Measurements from ENCODE around the gene PEX14.

Gene PEX14

DNA sequence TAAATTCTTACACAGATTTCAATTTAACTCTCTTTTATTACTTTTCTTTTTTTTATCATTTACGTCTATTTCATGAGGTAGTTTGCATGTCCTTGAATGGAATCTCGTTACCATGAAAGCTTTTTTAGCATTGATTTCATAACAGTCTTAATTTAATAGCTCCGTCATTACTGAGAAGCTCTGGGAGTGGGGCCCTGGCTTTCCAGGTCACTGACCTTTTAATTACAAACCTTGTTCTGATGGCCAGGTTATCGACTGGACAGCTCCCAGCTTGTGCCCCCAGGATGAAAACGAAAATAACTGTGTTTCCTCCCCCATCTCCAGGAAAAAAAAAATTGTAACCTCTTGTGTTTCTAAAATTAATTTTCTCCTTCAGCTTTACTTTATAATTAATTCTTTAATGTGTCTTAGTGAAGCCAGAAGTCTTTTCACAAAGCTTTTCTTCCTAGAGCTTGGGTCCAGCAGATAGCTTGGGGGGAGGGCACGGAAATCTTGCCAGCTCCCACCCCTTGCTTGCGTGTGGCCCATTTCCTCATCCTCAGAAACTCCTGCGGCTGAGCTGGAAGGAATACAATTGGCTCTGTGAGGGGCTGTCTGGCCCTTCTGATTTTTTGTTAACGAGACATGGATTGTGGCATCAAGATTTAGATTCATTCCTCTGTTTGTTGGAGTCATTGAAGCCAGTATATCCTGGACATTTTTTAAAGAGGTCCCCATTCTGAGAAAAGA, 65.7 kb downstream of the PEX14 start:
- DNase-seq (ENCODE audit: low read depth in 4 of 4, low spot score in 1 of 4): no peak

- no peak for DNase-seq (ENCODE audit: low read depth in 4 of 4, low spot score in 1 of 4)
Measured at GRCh38 chr1:10541286-10541685, 66.5 kb downstream of the PEX14 start.

- no peak for DNase-seq (ENCODE audit: low read depth in 4 of 4, low spot score in 1 of 4)
Measured at GRCh38 chr1:10544239-10544638, 69.5 kb downstream of the PEX14 start.

DNA sequence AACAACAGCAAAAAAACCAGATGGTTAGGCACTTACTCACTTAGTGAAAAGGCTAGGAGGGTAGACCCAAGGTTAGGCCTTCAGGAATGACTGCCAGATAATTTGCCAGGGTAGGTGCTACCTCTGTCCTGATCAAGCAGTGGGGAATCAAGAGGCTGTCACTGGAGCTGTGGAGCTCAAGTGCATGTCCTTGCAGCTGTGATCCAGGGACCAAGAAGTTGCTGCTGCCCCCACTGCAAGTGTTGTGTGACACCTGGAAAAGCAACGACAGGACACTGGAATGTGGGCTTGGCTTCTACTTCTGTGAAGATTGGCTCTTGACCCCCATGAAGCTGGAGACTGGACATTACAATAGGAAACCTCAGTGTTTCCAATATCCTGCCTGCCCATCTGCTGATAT, 72.1 kb downstream of the PEX14 start:
- DNase-seq (ENCODE audit: low read depth in 4 of 4, low spot score in 1 of 4): no peak

GRCh38 chr1:10549904-10550664, 75.3 kb downstream of the PEX14 start:
- no peak for DNase-seq (ENCODE audit: low read depth in 4 of 4, low spot score in 1 of 4)

DNA sequence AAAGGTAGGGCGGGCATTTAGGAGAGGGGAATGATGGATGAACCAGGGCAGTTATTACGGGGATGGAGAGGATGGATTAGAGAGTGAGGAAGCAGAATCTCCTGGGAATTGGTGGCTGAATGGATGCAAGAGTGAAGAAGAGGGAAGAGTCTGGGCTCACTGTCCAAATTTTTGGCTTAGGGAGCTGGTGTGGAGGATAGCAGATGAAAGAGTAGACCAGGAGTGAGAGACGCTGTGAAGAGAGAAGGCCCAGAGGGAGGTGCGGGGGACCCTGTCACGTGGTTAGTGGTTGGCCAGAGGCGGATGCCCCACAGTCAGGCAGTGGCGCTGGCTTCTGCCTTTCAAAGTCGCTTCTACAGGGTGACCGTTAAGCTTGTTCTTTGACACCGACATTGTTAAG, 78.4 kb downstream of the PEX14 start:
- DNase-seq (ENCODE audit: low read depth in 4 of 4, low spot score in 1 of 4): no peak

DNA sequence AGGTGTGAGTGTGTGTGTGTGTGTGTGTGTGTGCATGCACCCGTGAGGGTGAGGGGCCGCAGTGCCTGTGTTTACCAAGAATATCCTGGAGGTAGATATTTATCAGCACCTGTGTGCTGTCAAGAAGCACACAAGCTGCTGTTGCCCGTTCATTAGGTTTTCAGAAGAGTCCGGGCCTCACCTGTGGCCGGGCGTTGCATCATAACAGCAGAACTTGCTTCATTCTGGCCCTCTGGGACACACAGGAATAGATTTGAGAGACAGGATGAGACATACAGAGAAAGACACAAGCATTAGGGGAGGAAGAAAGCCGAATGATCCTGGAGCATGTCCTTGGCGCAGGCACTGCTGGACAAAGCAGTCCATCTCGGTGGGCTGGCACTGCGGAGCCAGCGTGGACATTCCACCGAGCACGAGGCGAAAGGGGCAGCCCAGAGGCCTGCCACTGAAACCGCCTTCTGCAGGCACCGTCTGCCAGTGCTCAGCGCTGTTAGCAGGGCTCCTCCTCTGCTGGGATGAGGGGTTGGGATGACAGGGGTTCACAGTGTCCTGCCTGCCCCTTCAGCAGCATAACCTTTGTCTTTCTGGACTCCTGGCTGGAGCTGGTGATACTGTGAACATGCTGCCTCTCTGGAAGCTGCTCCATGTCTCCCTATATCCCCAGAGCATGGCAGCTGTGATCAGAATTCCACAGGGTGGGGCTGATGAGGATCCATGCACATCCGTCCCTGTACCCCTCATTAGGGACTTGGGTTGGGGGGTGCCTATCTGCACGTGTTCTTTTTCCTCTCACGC, 81.1 kb downstream of the PEX14 start:
- DNase-seq (ENCODE audit: low read depth in 4 of 4, low spot score in 1 of 4): no peak

DNA sequence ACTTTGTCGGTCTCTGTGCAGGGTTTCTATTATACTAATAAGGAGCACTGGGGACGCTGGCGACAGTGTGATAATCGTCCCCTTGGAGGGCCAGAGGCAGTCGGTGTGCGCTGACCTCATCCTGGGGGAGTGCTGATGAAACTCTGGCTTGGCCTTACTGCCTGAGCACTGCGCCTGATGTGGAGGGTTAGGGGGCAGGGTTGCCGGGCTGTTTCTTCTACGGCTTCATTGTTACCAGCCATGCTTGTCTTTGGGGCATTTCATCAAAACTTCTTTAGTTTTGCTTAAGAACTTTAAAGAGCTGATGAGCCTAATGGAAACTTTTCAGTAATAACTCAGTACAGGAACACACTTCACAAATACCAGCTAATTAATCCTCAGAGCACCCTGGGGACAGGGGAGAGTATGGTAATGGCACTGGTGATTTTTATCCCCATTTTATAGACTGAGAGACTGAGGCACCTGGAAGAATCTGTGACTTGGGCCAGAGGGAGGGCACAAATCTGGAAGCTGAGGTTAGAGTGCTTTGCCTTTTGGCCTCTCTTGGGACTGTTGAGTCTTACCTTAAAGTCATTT, 81.8 kb downstream of the PEX14 start:
- DNase-seq (ENCODE audit: low read depth in 4 of 4, low spot score in 1 of 4): no peak

DNA sequence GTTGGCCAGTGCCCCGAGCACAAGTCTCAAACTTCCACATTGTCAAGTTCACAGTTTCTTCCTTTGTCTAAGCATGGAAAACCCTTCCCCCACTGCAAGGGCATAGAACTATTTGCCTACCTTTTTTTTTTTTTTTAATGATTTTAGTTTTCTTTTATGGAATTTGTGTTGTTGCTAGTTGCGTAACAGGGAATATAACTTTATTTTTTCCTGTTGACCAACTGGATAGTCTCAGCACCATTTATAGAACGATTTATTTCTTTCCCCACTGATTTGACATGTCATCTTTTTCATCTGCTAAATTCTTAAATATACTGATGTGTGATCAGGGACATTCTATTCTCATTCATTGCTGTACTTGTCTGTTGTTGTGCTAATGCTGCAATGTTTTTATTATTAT, 83.0 kb downstream of the PEX14 start:
- DNase-seq (ENCODE audit: low read depth in 4 of 4, low spot score in 1 of 4): no peak

- DNase-seq (ENCODE audit: low read depth in 4 of 4, low spot score in 1 of 4): no peak
Measured at GRCh38 chr1:10559386-10559785, 84.6 kb downstream of the PEX14 start.

GRCh38 chr1:10561497-10561896, 86.7 kb downstream of the PEX14 start:
- no peak for DNase-seq (ENCODE audit: low read depth in 4 of 4, low spot score in 1 of 4)

GRCh38 chr1:10561955-10562354, 87.2 kb downstream of the PEX14 start:
- peak in 1 of 4 experiments; percentile 6 for DNase-seq (ENCODE audit: low read depth in 4 of 4, low spot score in 1 of 4)

DNA sequence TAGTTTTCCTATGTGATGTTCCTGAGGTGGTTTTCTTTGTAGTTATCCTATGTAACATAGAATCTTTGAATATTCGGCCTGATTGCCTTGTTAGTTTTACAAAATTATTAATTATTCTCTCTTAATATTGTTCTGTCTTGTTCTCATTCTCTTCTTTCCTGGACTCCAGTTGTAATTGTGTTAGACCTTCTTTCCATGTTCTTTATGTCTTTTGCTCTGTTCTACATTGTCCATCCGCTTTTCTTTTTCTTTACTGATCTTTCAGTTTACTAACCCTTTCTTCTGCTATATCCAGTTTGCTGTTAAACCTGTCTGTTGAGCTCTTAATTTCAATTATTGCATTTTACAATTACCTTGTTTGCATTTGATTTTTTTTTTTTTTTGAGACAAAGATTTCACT, 89.3 kb downstream of the PEX14 start:
- DNase-seq (ENCODE audit: low read depth in 4 of 4, low spot score in 1 of 4): no peak

DNA sequence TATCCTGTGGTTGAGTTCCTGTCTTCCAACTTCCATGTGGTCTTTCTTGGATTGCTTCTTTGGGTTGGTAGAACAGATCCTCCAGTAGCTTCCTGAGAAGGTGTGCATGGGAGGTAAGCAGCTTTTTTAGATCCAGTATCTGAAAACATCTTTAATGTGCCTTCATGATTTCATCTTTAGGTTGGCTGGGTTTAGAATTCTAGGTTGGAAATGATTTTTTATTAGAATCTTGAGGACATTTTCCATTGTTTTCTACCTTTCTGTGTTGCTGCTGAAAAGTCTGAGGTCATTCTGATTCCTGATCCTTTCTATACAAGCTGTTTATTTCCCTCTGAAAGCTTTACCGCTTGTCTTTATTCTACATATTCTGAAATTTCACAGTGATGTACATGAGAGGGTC, 94.8 kb downstream of the PEX14 start:
- DNase-seq (ENCODE audit: low read depth in 4 of 4, low spot score in 1 of 4): no peak

DNA sequence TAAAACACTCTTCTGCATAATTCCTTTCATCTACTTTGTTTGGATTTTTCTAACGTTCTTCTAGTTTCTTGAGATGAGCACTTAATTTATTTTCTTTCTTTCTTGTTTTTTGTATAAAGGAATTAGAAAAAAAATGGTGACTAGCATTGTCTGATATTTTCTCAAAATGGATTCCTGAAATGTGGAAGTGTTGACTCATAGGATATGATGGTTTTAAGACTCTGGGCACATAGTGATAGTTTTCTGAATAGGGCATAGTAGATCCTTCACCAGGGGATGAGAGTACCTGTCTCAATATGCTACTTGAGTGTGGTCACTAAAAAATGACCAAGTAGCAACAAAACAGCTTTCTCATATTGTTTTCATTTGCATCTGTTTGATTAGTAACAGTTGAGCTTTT, 100.9 kb downstream of the PEX14 start:
- no peak for DNase-seq (ENCODE audit: low read depth in 4 of 4, low spot score in 1 of 4)

DNA sequence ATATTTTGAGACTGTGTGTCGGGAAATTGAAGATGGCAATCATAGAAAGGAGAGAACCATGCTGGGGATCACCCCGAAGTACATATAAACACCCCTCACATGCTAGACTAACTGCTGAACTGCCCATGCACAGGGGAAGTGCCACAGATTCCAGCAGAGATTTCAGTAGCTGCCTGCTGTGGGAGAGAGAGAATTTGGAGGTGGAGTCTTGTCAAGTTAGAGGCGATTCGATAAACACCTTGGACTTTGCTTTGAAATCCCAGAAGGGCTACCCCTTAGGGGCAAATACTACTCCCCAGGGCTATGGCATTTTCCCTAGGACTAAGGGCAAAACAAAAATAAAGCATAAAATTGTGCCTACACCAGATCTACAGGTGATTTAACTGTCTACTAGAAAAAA, 103.3 kb downstream of the PEX14 start:
- DNase-seq (ENCODE audit: low read depth in 4 of 4, low spot score in 1 of 4): no peak

GRCh38 chr1:10583641-10584040, 108.9 kb downstream of the PEX14 start:
- no peak for DNase-seq (ENCODE audit: low read depth in 4 of 4, low spot score in 1 of 4)

GRCh38 chr1:10585242-10585641, 110.5 kb downstream of the PEX14 start:
- no peak for DNase-seq (ENCODE audit: low read depth in 4 of 4, low spot score in 1 of 4)

GRCh38 chr1:10586125-10586524, 111.4 kb downstream of the PEX14 start:
- DNase-seq (ENCODE audit: low read depth in 4 of 4, low spot score in 1 of 4): no peak

DNA sequence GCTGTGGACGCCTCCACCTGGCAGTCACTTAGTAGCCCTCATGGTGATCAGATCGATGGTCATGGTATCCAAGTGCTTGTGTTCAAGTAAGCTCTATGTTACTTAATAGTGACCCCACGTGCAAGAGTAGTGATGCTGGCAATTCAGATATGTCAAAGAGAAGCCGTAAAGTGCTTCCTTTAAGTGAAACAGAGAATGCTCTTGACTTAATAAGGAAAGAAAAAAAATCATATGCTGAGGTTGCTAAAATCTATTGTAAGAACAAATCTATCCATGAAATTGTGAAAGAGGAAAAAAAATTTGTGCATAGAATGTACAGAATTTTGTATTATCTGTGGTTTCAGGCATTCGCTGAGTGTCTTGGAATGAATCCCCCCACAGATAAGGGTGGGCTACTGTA, 113.9 kb downstream of the PEX14 start:
- no peak for DNase-seq (ENCODE audit: low read depth in 4 of 4, low spot score in 1 of 4)

- DNase-seq (ENCODE audit: low read depth in 4 of 4, low spot score in 1 of 4): no peak
Measured at GRCh38 chr1:10589074-10589473, 114.3 kb downstream of the PEX14 start.

GRCh38 chr1:10591010-10591409, 116.3 kb downstream of the PEX14 start:
- no peak for DNase-seq (ENCODE audit: low read depth in 4 of 4, low spot score in 1 of 4)
